Choroid plexus epithelial cell (primary cell): ENCODE measurements around the gene RFT1.
A peak's percentile ranks its signal among the peaks of the same experiment; 100 is the strongest.

Source experiments
- DNase-seq: peaks from one replicate; pipeline ENCODE4 v3.0.0-alpha.2; 2010; ENCODE audit warnings: low read depth
- H3K4me3 ChIP-seq: 2 replicates; pipeline ENCODE4 v1.5.1; 2011; ENCODE audit warnings: low read depth, mild to moderate bottlenecking, control low read depth, low read length, moderate library complexity
- CTCF ChIP-seq: conservative IDR thresholded peaks from 2 replicates; pipeline ENCODE4 v1.5.1; 2011; ENCODE audit warnings: low read depth, mild to moderate bottlenecking, control low read depth, inconsistent platforms, low read length, moderate library complexity

The RFT1 gene

GRCh38 chr3:53131096-53131495 lies 861 bp upstream of the RFT1 start:
- no peak for DNase-seq
- no peak for TF ChIP-seq CTCF
- no peak overlapping the region for H3K4me3 ChIP-seq

- TF ChIP-seq CTCF = no peak
- no peak for DNase-seq
- peak overlapping the region; percentile 94 for H3K4me3 ChIP-seq
Measured at GRCh38 chr3:53129344-53129743, 891 bp downstream of the RFT1 start.

GRCh38 chr3:53126601-53127000 lies 3.6 kb downstream of the RFT1 start:
- no peak for TF ChIP-seq CTCF
- no peak overlapping the region for H3K4me3 ChIP-seq
- DNase-seq = no peak

DNA sequence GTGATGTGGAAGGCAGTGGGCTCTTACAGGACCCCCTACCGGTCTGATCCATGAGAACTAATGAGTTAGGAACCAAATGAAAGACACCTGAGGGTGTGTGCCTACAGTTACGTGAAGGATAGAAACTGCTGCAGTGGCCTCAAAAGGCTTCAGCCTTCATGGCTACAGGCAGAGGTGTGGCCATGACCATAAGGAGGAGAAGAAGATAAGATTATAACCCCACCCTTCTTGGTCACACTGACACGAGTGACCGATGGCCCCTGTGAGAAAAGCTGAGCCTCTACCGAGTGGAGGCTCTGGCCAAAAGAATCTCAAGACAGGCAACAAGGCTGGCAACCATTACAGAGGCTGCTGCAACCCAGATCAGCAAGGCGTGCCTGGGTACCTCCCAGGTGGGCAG lies 6.3 kb downstream of the RFT1 start:
- no peak for TF ChIP-seq CTCF
- no peak for DNase-seq
- H3K4me3 ChIP-seq = no peak overlapping the region

GRCh38 chr3:53123510-53123909 lies 6.7 kb downstream of the RFT1 start:
- no peak for TF ChIP-seq CTCF
- H3K4me3 ChIP-seq = no peak overlapping the region
- DNase-seq = no peak

- H3K4me3 ChIP-seq = no peak overlapping the region
- no peak for TF ChIP-seq CTCF
- no peak for DNase-seq
Measured at GRCh38 chr3:53122933-53123305, 7.3 kb downstream of the RFT1 start.

DNA sequence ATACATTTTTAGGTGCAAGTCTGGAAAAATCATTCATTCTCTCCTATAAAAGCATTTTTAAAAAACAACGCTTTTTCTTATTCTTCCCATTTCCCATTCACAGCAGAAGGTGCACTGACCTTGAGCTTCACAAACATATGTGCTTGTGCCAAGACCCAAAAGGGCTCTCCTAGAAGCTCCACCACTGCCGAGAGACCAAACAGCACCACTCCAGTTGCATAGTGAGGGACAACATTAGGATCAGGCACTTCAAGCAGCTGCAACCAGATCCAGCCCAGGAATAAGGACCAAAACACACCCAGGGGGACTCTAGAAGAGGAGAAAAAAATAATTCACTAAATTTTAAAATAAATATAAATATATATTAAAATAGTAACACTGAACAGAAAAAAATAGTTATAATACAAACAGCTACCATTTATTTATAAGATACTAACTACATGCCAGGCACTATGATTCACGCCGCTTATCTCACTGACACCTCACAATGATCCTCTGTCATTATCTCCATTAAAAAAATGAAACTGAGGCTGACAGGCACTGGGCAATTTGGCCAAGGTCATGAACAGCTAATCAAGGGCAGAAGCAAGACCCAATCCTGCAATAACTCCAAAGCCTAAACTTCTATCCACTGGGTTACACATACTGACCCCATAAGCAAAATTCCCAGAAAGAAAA lies 7.8 kb downstream of the RFT1 start:
- TF ChIP-seq CTCF = no peak
- no peak overlapping the region for H3K4me3 ChIP-seq
- no peak for DNase-seq
